ENCODE measurements around the gene TMEM213.
"Not testable (repeated sequence)": the region's sequence is repeated elsewhere in the genome, so short reads cannot be mapped to it uniquely, and the experiment has no call there.

TMEM213 gene

GRCh38 chr7:138781004-138781403 lies 16.8 kb upstream of the TMEM213 start:
- no peak overlapping the region for H3K9ac ChIP-seq (ENCODE audit: low read length)
- H3K4ac ChIP-seq (ENCODE audit: low read depth, low read length) = no peak overlapping the region
- no peak overlapping the region for H2BK120ac ChIP-seq (ENCODE audit: low read depth, low read length)
- H2AK5ac ChIP-seq (ENCODE audit: low read length) = no peak overlapping the region
- H3K79me2 ChIP-seq (ENCODE audit: control insufficient read depth, insufficient read depth, low read length) = no peaks in the 10 kb centered on the region
- no peak overlapping the region for H4K5ac ChIP-seq (ENCODE audit: low read length)
- H3K4me3 ChIP-seq (ENCODE audit: low read length) = no peak overlapping the region
- H3K18ac ChIP-seq (ENCODE audit: low read length) = no peak overlapping the region
- no peak for DNase-seq
- H3K4me2 ChIP-seq (ENCODE audit: low read length) = no peak overlapping the region
- H4K8ac ChIP-seq (ENCODE audit: low read depth, low read length) = no peak overlapping the region
- no peaks in the 10 kb centered on the region for H3K79me1 ChIP-seq (ENCODE audit: low read length)
- no peak overlapping the region for H2BK15ac ChIP-seq (replicated peaks; ENCODE audit: low read depth)
- no peak overlapping the region for H2BK5ac ChIP-seq (ENCODE audit: low read length)
- no CpG with 5 or more reads among the region's 2 CpGs for WGBS (ENCODE audit: extremely low coverage, insufficient coverage, low lambda C conversion rate)
- no peaks in the 10 kb centered on the region for H3K27me3 ChIP-seq (ENCODE audit: insufficient read depth, low read length, poor library complexity)
- no peaks in the 10 kb centered on the region for H3K36me3 ChIP-seq (ENCODE audit: control insufficient read depth, insufficient read depth, low read length)
- no peaks in the 10 kb centered on the region for H3K4me1 ChIP-seq (ENCODE audit: control insufficient read depth, low read depth, low read length)
- H3K23ac ChIP-seq (ENCODE audit: low read length) = no peak overlapping the region
- H3K56ac ChIP-seq (ENCODE audit: low read length) = no peak overlapping the region
- no peak overlapping the region for H3K27ac ChIP-seq (ENCODE audit: low read depth, low read length)

- Histone ChIP-seq H3K56ac (ENCODE audit: low read length) (no peak overlapping the region), H3K27me3 (ENCODE audit: insufficient read depth, low read length, poor library complexity) (no peaks in the 10 kb centered on the region), H3K18ac (ENCODE audit: low read length) (no peak overlapping the region), H2BK5ac (ENCODE audit: low read length) (no peak overlapping the region), H3K4ac (ENCODE audit: low read depth, low read length) (no peak overlapping the region), H3K23ac (ENCODE audit: low read length) (no peak overlapping the region), H3K79me1 (ENCODE audit: low read length) (no peaks in the 10 kb centered on the region), H2BK15ac (replicated peaks; ENCODE audit: low read depth) (no peak overlapping the region), H3K9ac (ENCODE audit: low read length) (no peak overlapping the region), H3K4me1 (ENCODE audit: control insufficient read depth, low read depth, low read length) (no peaks in the 10 kb centered on the region), H3K27ac (ENCODE audit: low read depth, low read length) (no peak overlapping the region), H3K36me3 (ENCODE audit: control insufficient read depth, insufficient read depth, low read length) (no peaks in the 10 kb centered on the region), H4K5ac (ENCODE audit: low read length) (no peak overlapping the region), H2AK5ac (ENCODE audit: low read length) (no peak overlapping the region), H3K4me2 (ENCODE audit: low read length) (no peak overlapping the region), H3K79me2 (ENCODE audit: control insufficient read depth, insufficient read depth, low read length) (no peaks in the 10 kb centered on the region), H2BK120ac (ENCODE audit: low read depth, low read length) (no peak overlapping the region), H4K8ac (ENCODE audit: low read depth, low read length) (no peak overlapping the region), H3K4me3 (ENCODE audit: low read length) (no peak overlapping the region)
- DNase-seq = no peak
- WGBS (ENCODE audit: extremely low coverage, insufficient coverage, low lambda C conversion rate) = no CpG with 5 or more reads among the region's 4 CpGs
Measured at GRCh38 chr7:138784692-138785091, 13.1 kb upstream of the TMEM213 start.

GRCh38 chr7:138785587-138786437 lies 12.0 kb upstream of the TMEM213 start:
- no CpG with 5 or more reads among the region's 10 CpGs for WGBS (ENCODE audit: extremely low coverage, insufficient coverage, low lambda C conversion rate)
- H3K36me3 ChIP-seq (ENCODE audit: control insufficient read depth, insufficient read depth, low read length) = no peaks in the 10 kb centered on the region
- DNase-seq = peak; percentile 42

GRCh38 chr7:138796038-138796615 lies 1.7 kb upstream of the TMEM213 start:
- Histone ChIP-seq H3K4me2 (ENCODE audit: low read length) (no peak overlapping the region), H3K18ac (ENCODE audit: low read length) (no peak overlapping the region), H4K8ac (ENCODE audit: low read depth, low read length) (no peak overlapping the region), H2BK120ac (ENCODE audit: low read depth, low read length) (no peak overlapping the region), H3K9ac (ENCODE audit: low read length) (no peak overlapping the region), H3K27me3 (ENCODE audit: insufficient read depth, low read length, poor library complexity) (no peaks in the 10 kb centered on the region), H3K4me3 (ENCODE audit: low read length) (no peak overlapping the region), H2BK15ac (replicated peaks; ENCODE audit: low read depth) (no peak overlapping the region), H4K5ac (ENCODE audit: low read length) (no peak overlapping the region), H3K4ac (ENCODE audit: low read depth, low read length) (no peak overlapping the region), H3K23ac (ENCODE audit: low read length) (no peak overlapping the region), H3K27ac (ENCODE audit: low read depth, low read length) (no peak overlapping the region), H2AK5ac (ENCODE audit: low read length) (no peak overlapping the region), H3K36me3 (ENCODE audit: control insufficient read depth, insufficient read depth, low read length) (no peaks in the 10 kb centered on the region), H3K79me2 (ENCODE audit: control insufficient read depth, insufficient read depth, low read length) (no peaks in the 10 kb centered on the region), H3K4me1 (ENCODE audit: control insufficient read depth, low read depth, low read length) (peaks cover 2% of the 10 kb centered on the region), H2BK5ac (ENCODE audit: low read length) (no peak overlapping the region), H3K79me1 (ENCODE audit: low read length) (no peaks in the 10 kb centered on the region), H3K56ac (ENCODE audit: low read length) (no peak overlapping the region)
- no CpG with 5 or more reads among the region's 9 CpGs for WGBS (ENCODE audit: extremely low coverage, insufficient coverage, low lambda C conversion rate)
- no peak for DNase-seq

More at GRCh38 chr7:138785587-138786437, 12.0 kb upstream of the TMEM213 start:
- Histone ChIP-seq H2BK5ac (ENCODE audit: low read length) (no peak overlapping the region), H3K4me3 (ENCODE audit: low read length) (no peak overlapping the region), H3K18ac (ENCODE audit: low read length) (no peak overlapping the region), H3K79me2 (ENCODE audit: control insufficient read depth, insufficient read depth, low read length) (no peaks in the 10 kb centered on the region), H3K4ac (ENCODE audit: low read depth, low read length) (no peak overlapping the region), H3K27me3 (ENCODE audit: insufficient read depth, low read length, poor library complexity) (no peaks in the 10 kb centered on the region), H2AK5ac (ENCODE audit: low read length) (no peak overlapping the region), H3K4me1 (ENCODE audit: control insufficient read depth, low read depth, low read length) (no peaks in the 10 kb centered on the region), H4K5ac (ENCODE audit: low read length) (no peak overlapping the region), H3K56ac (ENCODE audit: low read length) (peak overlapping the region; percentile 37), H4K8ac (ENCODE audit: low read depth, low read length) (no peak overlapping the region), H2BK120ac (ENCODE audit: low read depth, low read length) (no peak overlapping the region), H3K79me1 (ENCODE audit: low read length) (no peaks in the 10 kb centered on the region), H3K9ac (ENCODE audit: low read length) (no peak overlapping the region), H2BK15ac (replicated peaks; ENCODE audit: low read depth) (no peak overlapping the region), H3K4me2 (ENCODE audit: low read length) (no peak overlapping the region), H3K27ac (ENCODE audit: low read depth, low read length) (no peak overlapping the region), H3K23ac (ENCODE audit: low read length) (no peak overlapping the region)

- H3K79me1 ChIP-seq (ENCODE audit: low read length); H3K18ac ChIP-seq (ENCODE audit: low read length); H2AK5ac ChIP-seq (ENCODE audit: low read length); DNase-seq; H3K4me3 ChIP-seq (ENCODE audit: low read length); H3K23ac ChIP-seq (ENCODE audit: low read length); H3K27ac ChIP-seq (ENCODE audit: low read depth, low read length); H3K4ac ChIP-seq (ENCODE audit: low read depth, low read length); H3K79me2 ChIP-seq (ENCODE audit: control insufficient read depth, insufficient read depth, low read length); H3K4me1 ChIP-seq (ENCODE audit: control insufficient read depth, low read depth, low read length); H2BK120ac ChIP-seq (ENCODE audit: low read depth, low read length); H3K56ac ChIP-seq (ENCODE audit: low read length); H3K36me3 ChIP-seq (ENCODE audit: control insufficient read depth, insufficient read depth, low read length); H3K27me3 ChIP-seq (ENCODE audit: insufficient read depth, low read length, poor library complexity); H3K4me2 ChIP-seq (ENCODE audit: low read length); H2BK5ac ChIP-seq (ENCODE audit: low read length); H4K5ac ChIP-seq (ENCODE audit: low read length); H3K9ac ChIP-seq (ENCODE audit: low read length); H2BK15ac ChIP-seq (replicated peaks; ENCODE audit: low read depth); H4K8ac ChIP-seq (ENCODE audit: low read depth, low read length): not testable (repeated sequence)
- no CpG with 5 or more reads among the region's 4 CpGs for WGBS (ENCODE audit: extremely low coverage, insufficient coverage, low lambda C conversion rate)
Measured at GRCh38 chr7:138797046-138797445, 748 bp upstream of the TMEM213 start.

All from mesendoderm (in vitro differentiated cells).